ENCODE data around the gene KIAA2012.
A peak's percentile ranks its signal among the peaks of the same experiment; 100 is the strongest.

The KIAA2012 gene

GRCh38 chr2:202171241-202171825 lies 98.3 kb downstream of the KIAA2012 start:
- TF ChIP-seq CTCF (IDR thresholded peaks at IDR 0.05; ENCODE audit: insufficient read depth, low read depth, low read length, missing control alignments) = no peak
- H3K4me3 ChIP-seq (ENCODE audit: low read depth, low read length) = no peak overlapping the region
- DNase-seq (ENCODE audit: low read depth) = no peak

GRCh38 chr2:202172439-202173211 lies 99.6 kb downstream of the KIAA2012 start:
- TF ChIP-seq CTCF (IDR thresholded peaks at IDR 0.05; ENCODE audit: insufficient read depth, low read depth, low read length, missing control alignments) = no peak
- no peak overlapping the region for H3K4me3 ChIP-seq (ENCODE audit: low read depth, low read length)
- DNase-seq (ENCODE audit: low read depth) = peak; percentile 51

DNA sequence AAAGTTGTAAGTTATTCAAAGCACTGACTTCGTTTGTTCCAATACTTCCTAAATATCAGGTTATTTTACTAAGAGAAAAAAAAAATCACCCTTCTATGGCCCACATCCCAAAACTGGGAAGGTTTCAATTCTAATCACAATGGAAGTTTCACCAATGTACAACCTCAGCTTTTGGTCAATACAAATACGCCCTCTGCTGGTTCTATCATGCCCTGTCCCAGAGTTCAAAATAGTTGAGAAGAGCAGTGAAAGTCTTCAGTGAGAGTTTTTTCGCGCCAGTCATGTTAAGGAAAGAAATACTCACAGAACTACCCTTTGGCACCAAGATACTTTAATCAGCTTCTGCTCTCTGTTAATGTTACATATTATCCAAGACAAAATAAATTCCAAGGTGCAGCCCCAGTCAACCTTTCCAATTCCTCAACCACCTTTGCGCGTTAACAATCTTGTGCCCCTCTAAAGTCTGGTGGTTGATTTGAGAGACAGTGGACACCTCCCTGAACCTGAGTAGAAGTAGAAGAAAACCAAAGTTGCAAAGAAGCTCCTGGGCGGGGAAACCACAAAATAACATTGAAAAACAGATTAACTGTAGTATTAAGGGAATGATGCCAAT lies 105.4 kb downstream of the KIAA2012 start:
- peak; percentile 74 for TF ChIP-seq CTCF (IDR thresholded peaks at IDR 0.05; ENCODE audit: insufficient read depth, low read depth, low read length, missing control alignments)
- no peak overlapping the region for H3K4me3 ChIP-seq (ENCODE audit: low read depth, low read length)
- DNase-seq (ENCODE audit: low read depth) = peak; percentile 69

GRCh38 chr2:202184557-202184956 lies 111.5 kb downstream of the KIAA2012 start:
- no peak for DNase-seq (ENCODE audit: low read depth)
- no peak overlapping the region for H3K4me3 ChIP-seq (ENCODE audit: low read depth, low read length)
- TF ChIP-seq CTCF (IDR thresholded peaks at IDR 0.05; ENCODE audit: insufficient read depth, low read depth, low read length, missing control alignments) = no peak

- no peak for TF ChIP-seq CTCF (IDR thresholded peaks at IDR 0.05; ENCODE audit: insufficient read depth, low read depth, low read length, missing control alignments)
- no peak overlapping the region for H3K4me3 ChIP-seq (ENCODE audit: low read depth, low read length)
- DNase-seq (ENCODE audit: low read depth) = no peak
Measured at GRCh38 chr2:202185156-202185555, 112.1 kb downstream of the KIAA2012 start.

DNA sequence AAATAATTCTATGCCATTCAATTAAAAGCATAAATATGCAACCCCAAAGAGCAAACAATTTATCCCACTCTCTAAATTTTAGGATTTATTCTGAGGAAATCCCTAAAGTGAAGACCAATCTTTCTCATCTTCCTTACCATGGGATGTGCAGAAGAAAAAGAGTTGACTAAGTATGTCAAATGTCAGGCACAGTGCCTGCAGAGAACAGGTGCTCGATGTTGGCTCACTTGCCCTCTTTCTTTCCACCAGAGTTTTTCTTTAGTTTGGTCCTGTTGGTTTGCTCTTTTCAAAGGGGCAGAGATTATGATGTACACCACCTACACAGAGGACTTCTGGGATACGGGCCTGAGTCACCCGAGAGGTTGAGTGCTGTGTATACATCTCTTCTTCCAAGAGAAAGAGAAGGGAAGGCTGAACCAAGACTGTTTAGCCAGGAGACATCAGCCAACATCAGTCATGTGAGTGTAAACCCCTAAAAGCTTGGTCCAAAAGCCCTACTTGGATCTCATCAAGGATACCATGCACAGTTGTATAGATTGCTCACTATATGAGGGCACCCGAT lies 113.7 kb downstream of the KIAA2012 start:
- no peak for DNase-seq (ENCODE audit: low read depth)
- H3K4me3 ChIP-seq (ENCODE audit: low read depth, low read length) = no peak overlapping the region
- TF ChIP-seq CTCF (IDR thresholded peaks at IDR 0.05; ENCODE audit: insufficient read depth, low read depth, low read length, missing control alignments) = no peak

Measured in GM12865 (cell line).